ENCODE measurements around the gene SOWAHC. TPM values are rescaled to one million over a fixed set of nuclear protein-coding genes. Genes with fewer than 3 reads are reported as not detected.

The SOWAHC gene
- total and polyA plus RNA-seq, 2 of the 13 experiments (the other 11 are each of a cell fraction or from before 2014, with no cell fraction given) = 21.2 to 22.5 TPM

GRCh38 chr2:109623923-109624322 lies 9.8 kb downstream of the SOWAHC start (continued):
- TF ChIP-seq HOXA3 (CRISPR knock-in tag; IDR thresholded peaks at IDR 0.05) (peak; percentile 30; the same call in 1 of the 2 replicates), ZFX (CRISPR knock-in tag; IDR thresholded peaks at IDR 0.05; ENCODE audit: low read depth) (peak; percentile 34; the same call in 1 of the 2 replicates), POGZ (CRISPR knock-in tag; IDR thresholded peaks at IDR 0.05) (peak; percentile 48; the same call in 1 of the 2 replicates), REST (IDR thresholded peaks at IDR 0.05; ENCODE audit: borderline replicate concordance in 1 of 2, low read depth in 1 of 2, low read length in 2 of 2) (0 out of 4 replicates have a peak, but pooled peaks of 1 of the 2 experiments have one; percentile 22), ZNF609 (CRISPR knock-in tag; IDR thresholded peaks at IDR 0.05; ENCODE audit: borderline replicate concordance) (no peak), BRD4 (CRISPR knock-in tag; IDR thresholded peaks at IDR 0.05) (no peak), MXD4 (CRISPR knock-in tag; IDR thresholded peaks at IDR 0.05) (0 out of 2 replicates have a peak, but pooled peaks have one; percentile 22), RCOR2 (CRISPR knock-in tag; IDR thresholded peaks at IDR 0.05) (peak; percentile 54; the same call in 1 of the 2 replicates), ZNF558 (CRISPR knock-in tag; IDR thresholded peaks at IDR 0.05; ENCODE audit: borderline replicate concordance) (no peak), ZNF296 (CRISPR knock-in tag; conservative IDR thresholded peaks at IDR 0.05) (no peak), PPARG (CRISPR knock-in tag; conservative IDR thresholded peaks at IDR 0.05) (0 out of 2 replicates have a peak, but pooled peaks have one; percentile 7), NR2F2 (IDR thresholded peaks at IDR 0.05; ENCODE audit: borderline replicate concordance, low read depth) (peak; percentile 32; the same call in 1 of the 2 replicates), RXRA (CRISPR knock-in tag; IDR thresholded peaks at IDR 0.05) (peak; percentile 77; the same call in 1 of the 2 replicates), NFKBIZ (CRISPR knock-in tag; IDR thresholded peaks at IDR 0.05) (no peak), SRSF4 (IDR thresholded peaks at IDR 0.05; ENCODE audit: low read depth, low read length, poor library complexity, severe bottlenecking) (no peak), KMT2A (CRISPR knock-in tag; IDR thresholded peaks at IDR 0.05) (no peak), PITX1 (CRISPR knock-in tag; IDR thresholded peaks at IDR 0.05) (peak; percentile 66; the same call in 1 of the 2 replicates), ZNF263 (CRISPR knock-in tag; IDR thresholded peaks at IDR 0.05) (peak; percentile 91), ASH2L (IDR thresholded peaks at IDR 0.05; ENCODE audit: insufficient read length, low read depth, low read length) (no peak), EP300 (IDR thresholded peaks at IDR 0.05; ENCODE audit: low read depth in 2 of 2, low read length in 2 of 2) (peak in 1 of 2 experiments; percentile 75; a peak in 2 of 4 replicates), EP300 (CRISPR knock-in tag; IDR thresholded peaks at IDR 0.05; ENCODE audit: borderline replicate concordance) (no peak), RFXANK (CRISPR knock-in tag; IDR thresholded peaks at IDR 0.05) (no peak), GATAD2A (CRISPR knock-in tag; IDR thresholded peaks at IDR 0.05) (peak; percentile 72)
